Loucy (cell line): Measurements from ENCODE around the gene SCUBE2.

ENCODE experiments used
- H2AFZ ChIP-seq: fragments of 200-600 bp; sonication (generic); 2 replicates; pipeline ENCODE4 v1.6.0; 2016; ENCODE audit warnings: antibody characterized with exemption, mild to moderate bottlenecking, low read length, moderate library complexity
- H3F3A ChIP-seq: fragments of 200-600 bp; 2 replicates; pipeline ENCODE4 v1.6.0; 2016; ENCODE audit warnings: antibody characterized with exemption, low read depth, mild to moderate bottlenecking
- H3K27me3 ChIP-seq: fragments of 200-600 bp; sonication (generic); 2 replicates; pipeline ENCODE4 v1.6.1; 2014; ENCODE audit warnings: low read length, mild to moderate bottlenecking; ENCODE audit not compliant: insufficient read depth, poor library complexity, severe bottlenecking
- H3K36me3 ChIP-seq: fragments of 200-600 bp; sonication (generic); 2 replicates; pipeline ENCODE4 v1.6.1; 2016; ENCODE audit warnings: low read length; ENCODE audit not compliant: insufficient read depth
- H3K4me1 ChIP-seq: fragments of 200-600 bp; sonication (generic); 2 replicates; pipeline ENCODE4 v1.5.1; 2014; ENCODE audit warnings: low read length, mild to moderate bottlenecking; ENCODE audit not compliant: insufficient read depth, poor library complexity, severe bottlenecking
- H3K4me2 ChIP-seq: fragments of 200-600 bp; sonication (generic); 2 replicates; pipeline ENCODE4 v1.6.0; 2014; ENCODE audit warnings: antibody characterized with exemption, low read length, low read depth, mild to moderate bottlenecking; ENCODE audit not compliant: poor library complexity, severe bottlenecking
- H3K4me3 ChIP-seq: fragments of 200-600 bp; sonication (generic); 2 replicates; pipeline ENCODE4 v1.5.1; 2014; ENCODE audit warnings: low read length, mild to moderate bottlenecking, mixed read lengths; ENCODE audit not compliant: poor library complexity, severe bottlenecking
- H3K79me2 ChIP-seq: fragments of 200-600 bp; sonication (generic); 2 replicates; pipeline ENCODE4 v1.6.1; 2014; ENCODE audit warnings: low read length; ENCODE audit not compliant: insufficient read depth
- H3K9ac ChIP-seq: fragments of 200-600 bp; sonication (generic); 2 replicates; pipeline ENCODE4 v1.6.0; 2014; ENCODE audit warnings: mild to moderate bottlenecking, low read depth, low read length, moderate library complexity; ENCODE audit not compliant: poor library complexity, severe bottlenecking
- H3K9me2 ChIP-seq: fragments of 200-600 bp; sonication (generic); replicated peaks from 2 replicates; pipeline ENCODE4 v1.6.1; 2016; ENCODE audit warnings: low read depth, low read length, mixed read lengths
- H3K9me3 ChIP-seq: fragments of 200-600 bp; sonication (generic); 2 replicates; pipeline ENCODE4 v1.6.1; 2014; ENCODE audit warnings: mild to moderate bottlenecking, antibody characterized with exemption, low read length, low read depth; ENCODE audit not compliant: insufficient read depth
- H4K20me1 ChIP-seq: fragments of 200-600 bp; sonication (generic); 2 replicates; pipeline ENCODE4 v1.6.0; 2014; ENCODE audit warnings: antibody characterized with exemption, low read length, mild to moderate bottlenecking; ENCODE audit not compliant: insufficient read depth, poor library complexity, severe bottlenecking
- EZH2phosphoT487 ChIP-seq: fragments of 200-600 bp; IDR thresholded peaks from 2 replicates; pipeline ENCODE4 v1.6.1; 2018; ENCODE audit warnings: antibody characterized with exemption, mild to moderate bottlenecking, moderate library complexity, borderline replicate concordance
- TF ChIP-seq, protein P1 (sequence below): fragments of 200-600 bp; sonication (generic); conservative IDR thresholded peaks from 2 replicates; pipeline ENCODE4 v1.5.1; 2014; ENCODE audit warnings: mild to moderate bottlenecking, antibody characterized with exemption, low read length

Gene SCUBE2

DNA sequence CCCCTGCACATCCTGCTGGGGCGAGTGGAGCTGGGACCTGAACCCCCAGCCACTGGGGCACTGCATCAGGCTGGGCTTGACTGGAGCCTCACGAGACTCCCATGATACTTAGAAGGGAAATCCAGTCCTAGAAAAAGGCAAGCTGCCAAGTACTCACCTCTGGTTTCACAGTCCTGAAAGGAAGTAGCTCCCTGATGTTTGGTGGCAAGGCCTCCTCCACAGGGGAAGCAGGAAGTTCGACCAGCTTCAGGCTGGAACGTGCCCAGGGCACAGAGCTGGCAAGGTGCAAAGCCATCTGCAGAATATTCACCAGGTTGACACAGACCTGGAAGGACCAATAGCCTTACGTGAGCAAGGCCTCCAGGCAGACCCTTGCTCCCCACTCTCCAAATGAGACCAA, 60.8 kb downstream of the SCUBE2 start:
- H2AFZ ChIP-seq, result no peak overlapping the region
- no peaks in the 10 kb centered on the region for H3K9me2 ChIP-seq

DNA sequence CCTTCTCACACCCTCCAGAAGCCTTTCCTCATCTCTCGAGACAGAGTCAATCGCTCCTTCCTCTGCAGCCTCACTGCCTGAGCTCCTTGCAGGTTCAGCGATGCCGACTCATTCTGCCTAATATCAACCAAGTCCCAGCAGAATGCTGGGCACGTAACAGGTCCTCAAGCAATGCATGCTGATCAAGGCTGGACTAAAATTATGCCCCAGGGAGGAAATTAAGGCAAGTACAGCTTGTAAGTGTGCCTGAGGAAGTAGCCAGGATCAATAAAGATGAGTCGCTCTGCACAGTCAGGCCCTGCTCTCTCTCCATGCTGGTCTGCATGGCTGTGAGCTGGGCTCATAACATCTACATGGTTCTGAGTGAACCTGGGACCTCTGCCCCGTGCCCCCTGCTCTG, 62.0 kb downstream of the SCUBE2 start:
- Histone ChIP-seq H2AFZ (no peak overlapping the region), H3K36me3 (no peaks in the 10 kb centered on the region), H3K27me3 (no peaks in the 10 kb centered on the region), H3K9ac (no peak overlapping the region), H3K9me2 (no peaks in the 10 kb centered on the region), H3K4me1 (no peaks in the 10 kb centered on the region), H3K4me2 (no peak overlapping the region), H3F3A (no peaks in the 10 kb centered on the region), H3K79me2 (no peaks in the 10 kb centered on the region), H3K4me3 (no peak overlapping the region), H3K9me3 (no peaks in the 10 kb centered on the region), H4K20me1 (no peaks in the 10 kb centered on the region)
- TF ChIP-seq EZH2phosphoT487, result no peak
- TF ChIP-seq, protein P1, sequence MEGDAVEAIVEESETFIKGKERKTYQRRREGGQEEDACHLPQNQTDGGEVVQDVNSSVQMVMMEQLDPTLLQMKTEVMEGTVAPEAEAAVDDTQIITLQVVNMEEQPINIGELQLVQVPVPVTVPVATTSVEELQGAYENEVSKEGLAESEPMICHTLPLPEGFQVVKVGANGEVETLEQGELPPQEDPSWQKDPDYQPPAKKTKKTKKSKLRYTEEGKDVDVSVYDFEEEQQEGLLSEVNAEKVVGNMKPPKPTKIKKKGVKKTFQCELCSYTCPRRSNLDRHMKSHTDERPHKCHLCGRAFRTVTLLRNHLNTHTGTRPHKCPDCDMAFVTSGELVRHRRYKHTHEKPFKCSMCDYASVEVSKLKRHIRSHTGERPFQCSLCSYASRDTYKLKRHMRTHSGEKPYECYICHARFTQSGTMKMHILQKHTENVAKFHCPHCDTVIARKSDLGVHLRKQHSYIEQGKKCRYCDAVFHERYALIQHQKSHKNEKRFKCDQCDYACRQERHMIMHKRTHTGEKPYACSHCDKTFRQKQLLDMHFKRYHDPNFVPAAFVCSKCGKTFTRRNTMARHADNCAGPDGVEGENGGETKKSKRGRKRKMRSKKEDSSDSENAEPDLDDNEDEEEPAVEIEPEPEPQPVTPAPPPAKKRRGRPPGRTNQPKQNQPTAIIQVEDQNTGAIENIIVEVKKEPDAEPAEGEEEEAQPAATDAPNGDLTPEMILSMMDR, result no peak

More for the DNA sequence above, 60.8 kb downstream of the SCUBE2 start:
- Histone ChIP-seq H3K4me1 (no peaks in the 10 kb centered on the region), H3K27me3 (no peaks in the 10 kb centered on the region), H3K9ac (no peak overlapping the region), H3K4me2 (no peak overlapping the region), H3K36me3 (no peaks in the 10 kb centered on the region), H3K4me3 (no peak overlapping the region), H4K20me1 (no peaks in the 10 kb centered on the region), H3K79me2 (no peaks in the 10 kb centered on the region), H3F3A (no peaks in the 10 kb centered on the region), H3K9me3 (no peaks in the 10 kb centered on the region)
- TF ChIP-seq, protein P1, result no peak
- no peak for TF ChIP-seq EZH2phosphoT487

DNA sequence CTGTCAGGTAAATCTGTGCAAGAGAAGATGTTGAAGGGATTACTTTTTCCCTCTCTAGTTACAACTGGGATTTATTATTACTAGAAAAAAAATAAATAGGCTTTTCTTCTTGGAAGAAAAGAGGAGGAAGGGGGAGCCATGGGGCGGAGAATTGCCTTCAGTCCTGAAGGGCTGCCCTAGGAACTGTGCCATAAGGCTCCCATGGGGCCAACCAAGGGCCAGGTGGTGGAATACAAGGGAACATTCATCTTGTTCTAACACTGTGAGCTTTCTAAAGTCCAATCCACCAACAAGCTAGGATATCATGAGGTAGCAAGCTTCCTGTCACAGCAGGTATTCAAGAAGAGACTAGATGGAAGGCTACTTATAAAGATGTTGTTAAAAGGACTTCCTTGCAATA, 62.8 kb downstream of the SCUBE2 start:
- Histone ChIP-seq H3F3A (no peaks in the 10 kb centered on the region), H3K4me2 (no peak overlapping the region), H3K4me3 (no peak overlapping the region), H3K27me3 (no peaks in the 10 kb centered on the region), H3K9me2 (no peaks in the 10 kb centered on the region), H3K36me3 (no peaks in the 10 kb centered on the region), H3K79me2 (no peaks in the 10 kb centered on the region), H2AFZ (no peak overlapping the region), H3K9ac (no peak overlapping the region), H3K4me1 (no peaks in the 10 kb centered on the region), H4K20me1 (no peaks in the 10 kb centered on the region), H3K9me3 (no peaks in the 10 kb centered on the region)
- TF ChIP-seq, protein P1, result no peak
- no peak for TF ChIP-seq EZH2phosphoT487
